GM21825 (cell line): Measurements from ENCODE around the gene ZNF24.

Source experiments
- ATAC-seq: cut with Tn5 transposase; IDR thresholded peaks from one replicate; pipeline ENCODE4 v1.9.1; 2021; ENCODE audit warnings: mild to moderate bottlenecking, moderate library complexity; ENCODE audit not compliant: unreplicated experiment

ZNF24 gene

GRCh38 chr18:35303610-35304009, 40.6 kb downstream of the ZNF24 start:
- no peak for ATAC-seq

- no peak for ATAC-seq
Measured at GRCh38 chr18:35296060-35296459, 48.2 kb downstream of the ZNF24 start.

- no peak for ATAC-seq
Measured at GRCh38 chr18:35291166-35291565, 53.1 kb downstream of the ZNF24 start.

- ATAC-seq: peak; percentile 88
Measured at GRCh38 chr18:35290094-35290735, 54.0 kb downstream of the ZNF24 start, which contains the start of gene ZSCAN30. Gene ZSCAN30, minus strand, starts transcription at chr18:35290229. Its CDS starts 25,877 bp downstream, at chr18:35264352.

GRCh38 chr18:35289727-35290093, 54.5 kb downstream of the ZNF24 start:
- peak; percentile 35 for ATAC-seq

GRCh38 chr18:35289293-35289692, 54.9 kb downstream of the ZNF24 start:
- ATAC-seq: no peak

GRCh38 chr18:35284841-35285240, 59.4 kb downstream of the ZNF24 start:
- ATAC-seq: no peak

- ATAC-seq: no peak
Measured at GRCh38 chr18:35283923-35284794, 60.1 kb downstream of the ZNF24 start.

- no peak for ATAC-seq
Measured at GRCh38 chr18:35282353-35282752, 61.9 kb downstream of the ZNF24 start.
